GM18502 (cell line): ENCODE measurements around the gene PMAIP1.
A peak's percentile ranks its signal among the peaks of the same experiment; 100 is the strongest.
"Not testable (repeated sequence)": the region's sequence is repeated elsewhere in the genome, so short reads cannot be mapped to it uniquely, and the experiment has no call there.

Experiments used
- ATAC-seq: cut with Tn5 transposase; IDR thresholded peaks from one replicate; pipeline ENCODE4 v1.9.1; 2021; ENCODE audit warnings: mild to moderate bottlenecking; ENCODE audit not compliant: unreplicated experiment, poor library complexity

Gene PMAIP1

GRCh38 chr18:59881728-59882656 is 17.8 kb upstream of the PMAIP1 start:
- ATAC-seq, result peak; percentile 39

GRCh38 chr18:59884351-59884750 is 15.4 kb upstream of the PMAIP1 start:
- no peak for ATAC-seq

GRCh38 chr18:59885579-59886163 is 14.1 kb upstream of the PMAIP1 start:
- ATAC-seq, result peak; percentile 88

DNA sequence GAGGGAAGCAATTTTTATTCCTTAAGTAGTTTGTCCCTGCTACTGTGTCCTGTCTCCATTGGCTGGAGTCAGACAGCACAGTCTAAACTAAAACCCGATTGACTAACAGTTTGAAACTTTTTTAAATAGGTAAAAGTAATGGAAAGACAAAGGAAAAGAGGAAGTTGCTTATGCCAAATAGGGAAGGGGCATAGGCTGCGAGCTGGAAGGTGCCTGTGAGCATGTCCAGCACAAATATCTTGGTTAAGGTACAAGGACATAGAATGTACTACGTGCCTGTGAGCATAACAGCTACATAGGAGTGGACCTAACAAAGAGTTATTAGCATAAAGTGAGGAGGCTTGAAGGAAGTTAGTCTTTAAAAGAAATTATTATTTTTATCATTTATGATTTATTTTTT is 13.4 kb upstream of the PMAIP1 start:
- ATAC-seq, result not testable (repeated sequence)

GRCh38 chr18:59892123-59892522 is 7.7 kb upstream of the PMAIP1 start:
- no peak for ATAC-seq

DNA sequence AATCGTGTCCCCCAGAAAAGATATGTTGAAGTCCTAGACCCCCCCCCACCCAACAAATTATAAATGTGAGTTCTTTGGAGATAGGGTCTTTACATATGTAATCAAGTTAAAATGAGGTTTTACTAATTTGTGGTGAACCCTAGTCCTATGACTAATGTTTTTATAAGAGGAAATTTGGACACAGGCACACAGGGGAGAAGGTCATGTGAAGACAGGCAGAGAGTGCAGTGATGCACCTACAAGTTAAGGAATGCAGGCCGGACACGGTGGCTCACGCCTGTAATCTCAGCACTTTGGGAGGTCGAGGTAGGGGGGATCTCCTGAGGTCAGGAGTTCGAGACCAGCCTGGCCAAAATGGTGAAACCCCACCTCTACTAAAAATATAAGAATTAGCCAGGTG is 5.8 kb upstream of the PMAIP1 start:
- ATAC-seq, result no peak

GRCh38 chr18:59897321-59897954 is 2.4 kb upstream of the PMAIP1 start:
- no peak for ATAC-seq

DNA sequence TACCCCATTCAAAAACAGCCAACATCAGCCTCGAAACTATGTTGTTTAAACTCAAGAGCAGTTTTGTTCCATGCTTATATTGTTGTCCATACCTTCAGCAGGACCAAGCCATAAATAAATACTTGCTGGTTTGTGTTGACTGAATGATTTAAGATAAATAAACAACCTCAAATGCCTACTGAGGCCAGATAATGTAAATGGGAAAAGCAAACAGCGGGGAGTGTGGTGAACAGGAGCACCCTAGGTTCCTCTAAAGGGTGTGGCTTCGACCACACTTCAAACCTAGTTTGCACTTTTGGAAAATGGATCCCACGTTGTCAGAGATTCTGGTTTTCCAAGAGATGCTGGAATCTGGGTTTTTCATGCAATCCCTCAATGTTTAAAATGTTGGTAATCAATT is 1.7 kb upstream of the PMAIP1 start:
- ATAC-seq, result no peak

DNA sequence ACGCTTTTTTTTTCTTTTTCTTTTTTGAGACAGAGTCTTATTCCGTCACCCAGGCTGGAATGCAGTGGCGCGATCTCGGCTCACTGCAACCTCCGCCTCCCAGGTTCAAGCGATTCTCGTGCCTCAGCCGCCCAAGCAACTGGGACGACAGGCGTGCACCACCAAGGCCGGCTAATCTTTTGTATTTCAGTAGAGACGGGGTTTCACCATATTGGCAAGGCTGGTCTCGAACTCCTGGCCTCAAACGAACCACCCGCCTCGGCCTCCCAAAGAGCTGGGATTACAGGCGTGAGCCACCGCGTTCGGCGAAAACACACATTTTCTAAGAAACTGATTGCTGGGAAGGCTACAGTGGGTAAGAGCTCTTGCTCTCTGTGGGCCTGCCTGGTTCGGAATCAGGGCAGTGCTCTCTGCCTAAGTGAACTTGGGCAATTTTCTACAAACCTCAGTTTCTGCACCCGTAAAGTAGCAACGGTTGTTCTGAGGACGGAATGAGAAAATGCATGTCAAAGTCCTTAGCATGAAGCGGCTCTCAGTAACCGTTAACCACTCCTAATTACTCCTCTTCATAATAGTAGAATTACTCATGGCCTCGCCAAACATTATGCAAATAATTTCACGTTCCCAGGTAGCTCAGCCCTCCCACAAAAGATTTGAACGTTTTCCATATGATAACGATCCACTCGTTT is 1.0 kb upstream of the PMAIP1 start:
- peak; percentile 31 for ATAC-seq

- peak; percentile 36 for ATAC-seq
These were observed 679 bp downstream of the PMAIP1 start for GRCh38 chr18:59900222-59901128.

DNA sequence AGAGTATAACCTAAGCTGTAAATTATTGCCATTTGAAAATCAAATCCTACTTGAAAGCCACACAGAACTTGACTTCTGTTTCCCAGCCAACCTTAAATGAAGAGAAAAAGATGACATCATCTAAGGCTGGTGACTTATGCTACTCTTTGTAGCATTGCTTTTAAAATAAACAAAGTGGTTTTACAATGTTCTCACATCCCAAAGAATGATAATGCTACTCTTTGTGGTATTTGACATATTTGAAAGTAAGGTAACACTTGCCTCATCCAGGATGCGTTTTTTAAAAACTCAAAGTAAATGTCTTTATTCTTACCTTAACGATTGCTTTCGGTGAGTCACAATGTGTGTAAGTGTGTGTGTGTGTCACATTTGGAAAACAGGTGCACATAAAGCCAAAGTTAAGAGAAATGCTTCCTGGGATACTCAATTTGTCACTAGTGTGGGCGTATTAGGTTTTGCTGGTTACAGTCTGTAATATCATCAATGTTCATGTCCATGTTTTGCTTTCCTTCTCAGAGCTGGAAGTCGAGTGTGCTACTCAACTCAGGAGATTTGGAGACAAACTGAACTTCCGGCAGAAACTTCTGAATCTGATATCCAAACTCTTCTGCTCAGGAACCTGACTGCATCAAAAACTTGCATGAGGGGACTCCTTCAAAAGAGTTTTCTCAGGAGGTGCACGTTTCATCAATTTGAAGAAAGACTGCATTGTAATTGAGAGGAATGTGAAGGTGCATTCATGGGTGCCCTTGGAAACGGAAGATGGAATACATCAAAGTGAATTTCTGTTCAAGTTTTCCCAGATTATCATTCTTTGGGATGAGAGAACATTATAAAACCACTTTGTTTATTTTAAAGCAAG is 2.6 kb downstream of the PMAIP1 start:
- no peak for ATAC-seq

DNA sequence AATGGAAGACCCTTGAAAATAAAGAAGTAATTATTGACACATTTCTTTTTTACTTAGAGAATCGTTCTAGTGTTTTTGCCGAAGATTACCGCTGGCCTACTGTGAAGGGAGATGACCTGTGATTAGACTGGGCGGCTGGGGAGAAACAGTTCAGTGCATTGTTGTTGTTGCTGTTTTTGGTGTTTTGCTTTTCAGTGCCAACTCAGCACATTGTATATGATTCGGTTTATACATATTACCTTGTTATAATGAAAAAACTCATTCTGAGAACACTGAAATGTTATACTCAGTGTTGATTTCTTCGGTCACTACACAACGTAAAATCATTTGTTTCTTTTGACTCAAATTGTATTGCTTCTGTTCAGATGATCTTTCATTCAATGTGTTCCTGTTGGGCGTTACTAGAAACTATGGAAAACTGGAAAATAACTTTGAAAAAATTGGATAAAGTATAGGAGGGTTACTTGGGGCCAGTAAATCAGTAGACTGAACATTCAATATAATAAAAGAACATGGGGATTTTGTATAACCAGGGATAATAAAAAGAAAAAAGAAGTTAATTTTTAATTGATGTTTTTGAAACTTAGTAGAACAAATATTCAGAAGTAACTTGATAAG is 3.3 kb downstream of the PMAIP1 start:
- no peak for ATAC-seq

- no peak for ATAC-seq
These were observed 4.3 kb downstream of the PMAIP1 start for GRCh38 chr18:59904011-59904601.

DNA sequence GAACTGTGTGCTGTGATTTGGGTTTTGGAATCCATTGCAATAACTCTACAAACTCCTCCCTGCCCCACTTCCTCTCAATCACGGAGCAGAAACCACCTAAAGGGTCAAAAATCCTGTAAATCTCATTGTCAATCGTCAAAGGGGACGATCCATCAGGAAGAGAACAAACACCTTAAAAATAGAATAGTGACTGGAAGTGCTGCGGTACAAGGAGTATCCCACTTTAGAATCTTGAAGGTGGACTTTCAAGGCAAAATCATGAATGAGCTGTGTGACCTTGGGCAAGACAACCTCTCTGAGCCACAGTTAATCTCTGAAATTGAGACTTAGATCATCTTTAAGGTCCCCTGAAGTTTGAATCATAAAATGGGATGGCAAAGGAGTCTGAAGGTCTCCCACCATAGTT is 5.9 kb downstream of the PMAIP1 start:
- ATAC-seq, result no peak

- ATAC-seq, result no peak
These were observed 6.4 kb downstream of the PMAIP1 start for GRCh38 chr18:59906203-59906602.

DNA sequence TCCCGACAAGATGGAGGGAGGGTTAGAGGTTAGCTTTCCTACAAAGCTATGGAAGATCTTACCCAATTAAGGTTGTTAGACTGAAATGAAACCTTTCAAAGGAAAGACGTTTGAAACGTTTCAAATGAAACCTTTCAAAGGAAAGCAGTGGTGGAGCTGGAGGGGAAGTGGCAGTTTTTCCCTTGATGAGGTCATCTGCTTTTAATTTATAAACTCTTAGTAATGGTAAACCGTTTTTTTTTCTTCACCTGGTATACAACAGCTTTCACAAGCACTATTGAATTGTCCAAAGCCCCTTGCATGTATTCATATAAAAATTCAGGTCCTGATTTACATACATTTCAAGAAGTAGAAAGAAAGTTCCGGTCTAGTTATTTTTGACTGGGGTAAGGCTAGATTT is 7.4 kb downstream of the PMAIP1 start:
- ATAC-seq, result peak; percentile 32

- ATAC-seq, result peak; percentile 15
These were observed 7.9 kb downstream of the PMAIP1 start for GRCh38 chr18:59907660-59908059.

- ATAC-seq, result no peak
These were observed 9.0 kb downstream of the PMAIP1 start for GRCh38 chr18:59908799-59909198.
